Fibroblast of lung (primary cell): ENCODE results near the gene SMIM5. TPM values are rescaled to one million over a fixed set of nuclear protein-coding genes. Genes with fewer than 3 reads are reported as not detected.
A peak's percentile ranks its signal among the peaks of the same experiment; 100 is the strongest.

ENCODE experiments used
- DNase-seq, 2 donors: peaks; one replicate each; pipeline versions ENCODE4 v3.0.0 to v3.0.0-alpha.2; 2010; ENCODE audit warnings: low read depth in 2 of 2
- H2AFZ ChIP-seq: 2 replicates; pipeline ENCODE4 v1.5.1; 2012; ENCODE audit warnings: low read length, control low read depth, inconsistent platforms
- H3K27ac ChIP-seq: 2 replicates; pipeline ENCODE4 v1.5.1; 2011; ENCODE audit warnings: low read length, control low read depth; ENCODE audit not compliant: insufficient read depth
- H3K27me3 ChIP-seq: 2 replicates; pipeline ENCODE4 v1.5.1; 2011; ENCODE audit warnings: mild to moderate bottlenecking, low read length; ENCODE audit not compliant: control insufficient read depth, insufficient read depth
- H3K36me3 ChIP-seq: 2 replicates; pipeline ENCODE4 v1.5.1; 2011; ENCODE audit warnings: low read length; ENCODE audit not compliant: control insufficient read depth, insufficient read depth
- H3K4me1 ChIP-seq: 2 replicates; pipeline ENCODE4 v1.5.1; 2011; ENCODE audit warnings: low read length; ENCODE audit not compliant: control insufficient read depth, insufficient read depth; ENCODE audit errors: extremely low read depth
- H3K4me2 ChIP-seq: 2 replicates; pipeline ENCODE4 v1.5.1; 2011; ENCODE audit warnings: low read length, control low read depth; ENCODE audit not compliant: insufficient read depth; ENCODE audit errors: extremely low read depth
- H3K4me3 ChIP-seq, 4 experiments: fragments of 200-600 bp in 1 of 4; sonication (generic) in 1 of 4; replicated peaks in 1 of 4; 2 replicates each; pipeline ENCODE4 v1.5.1; 2011 to 2016; ENCODE audit warnings: low read length in 4 of 4, low read depth in 3 of 4, mild to moderate bottlenecking in 3 of 4, control low read depth in 2 of 4, inconsistent platforms in 1 of 4, mixed read lengths in 1 of 4; ENCODE audit not compliant: insufficient read depth in 1 of 4; ENCODE audit errors: control extremely low read depth in 1 of 4
- H3K79me2 ChIP-seq: 2 replicates; pipeline ENCODE4 v1.5.1; 2012; ENCODE audit warnings: mild to moderate bottlenecking, low read length, inconsistent platforms; ENCODE audit not compliant: control insufficient read depth, insufficient read depth
- H3K9ac ChIP-seq: 2 replicates; pipeline ENCODE4 v1.5.1; 2011; ENCODE audit warnings: mild to moderate bottlenecking, low read length, control low read depth; ENCODE audit not compliant: insufficient read depth
- H3K9me3 ChIP-seq: 2 replicates; pipeline ENCODE4 v1.5.1; 2012; ENCODE audit warnings: low read depth, low read length; ENCODE audit not compliant: control insufficient read depth, insufficient read depth
- H4K20me1 ChIP-seq: 2 replicates; pipeline ENCODE4 v1.5.1; 2011; ENCODE audit warnings: low read length; ENCODE audit not compliant: control insufficient read depth, insufficient read depth; ENCODE audit errors: extremely low read depth
- CTCF ChIP-seq, 2 donors: IDR thresholded peaks in 1 of 2; conservative IDR thresholded peaks in 1 of 2; 1 replicate in 1 of 2; 2 replicates in 1 of 2; pipeline ENCODE4 v1.5.1; 2011 to 2012; ENCODE audit warnings: low read length in 2 of 2, control low read depth in 1 of 2, inconsistent platforms in 1 of 2, low read depth in 1 of 2, mild to moderate bottlenecking in 1 of 2
- EZH2 ChIP-seq: IDR thresholded peaks from 2 replicates; pipeline ENCODE4 v1.5.1; 2012; ENCODE audit warnings: low read length, control low read depth, mild to moderate bottlenecking; ENCODE audit errors: missing control alignments
- polyA plus RNA-seq, 2 donors: library from polyadenylated mRNA; depleted of rRNA in 1 of 2; stranded (reverse) in 1 of 2; unstranded in 1 of 2; fragments of >200 nt; gene quantifications; 2 replicates each; pipeline ENCODE4 v1.2.1, GENCODE V29; 2011 to 2012; ENCODE audit warnings: missing spikeins in 1 of 2
- total RNA-seq: library from RNA; depleted of rRNA; stranded (reverse); fragments of >200 nt; gene quantifications from 2 replicates; pipeline ENCODE4 v1.2.1, GENCODE V29; 2014

SMIM5 gene
- total and polyA plus RNA-seq, 2 donors (not counting 1 experiment from before 2014, with no cell fraction given): 0.05 to 0.17 TPM

GRCh38 chr17:75684924-75685323 lies 51.7 kb downstream of the SMIM5 start:
- Histone ChIP-seq H4K20me1 (no peaks in the 10 kb centered on the region), H3K27me3 (no peaks in the 10 kb centered on the region), H3K9ac (no peak overlapping the region), H3K36me3 (peaks cover 8% of the 10 kb centered on the region), H3K4me2 (no peak overlapping the region), H3K9me3 (no peaks in the 10 kb centered on the region), H3K4me1 (peaks cover 8% of the 10 kb centered on the region), H3K27ac (no peak overlapping the region), H2AFZ (no peak overlapping the region), H3K4me3 (no peak overlapping the region), H3K79me2 (peaks cover 48% of the 10 kb centered on the region)
- DNase-seq: peak in 1 of 2 donors; percentile 85
- TF ChIP-seq CTCF (conservative IDR thresholded peaks at IDR 0.05 in 1 of 2, IDR thresholded peaks at IDR 0.05 in 1 of 2; ENCODE audit: low read depth in 1 of 2, low read length in 2 of 2) (no peak), EZH2 (no peak)

GRCh38 chr17:75685499-75685898 lies 52.3 kb downstream of the SMIM5 start:
- H3K27ac ChIP-seq: no peak overlapping the region
- H3K9ac ChIP-seq: no peak overlapping the region
- H3K4me2 ChIP-seq: no peak overlapping the region

DNA sequence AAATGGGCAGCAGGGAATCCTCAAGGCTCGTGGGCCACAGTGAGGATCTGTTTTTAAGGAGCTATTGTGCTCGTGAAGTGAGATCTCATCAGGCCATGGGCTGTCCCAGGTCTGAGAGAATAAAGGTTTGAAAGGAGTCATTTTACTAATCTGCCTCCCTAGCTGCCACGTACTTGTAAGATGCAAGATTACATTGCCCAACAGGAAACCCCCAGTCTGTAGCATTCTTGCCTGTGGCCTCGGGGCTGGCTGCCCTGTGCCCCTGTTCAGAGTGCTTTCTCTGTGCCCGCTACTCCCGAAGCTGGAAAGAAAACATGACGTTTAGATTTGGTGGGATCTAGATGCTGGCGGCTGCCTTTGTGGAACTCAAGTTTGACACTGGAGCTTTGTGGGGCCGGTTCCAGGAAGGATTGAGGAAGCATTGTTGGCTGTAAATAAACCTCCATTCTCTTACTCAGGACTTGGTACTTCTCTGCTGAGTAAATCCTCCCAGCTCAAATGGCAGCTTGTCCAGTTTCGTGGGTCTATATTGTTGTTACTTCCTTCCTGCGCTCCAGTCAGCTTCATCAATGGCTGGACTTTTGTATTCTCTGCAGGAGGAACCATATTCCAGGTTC lies 55.1 kb downstream of the SMIM5 start:
- TF ChIP-seq EZH2: no peak
- TF ChIP-seq CTCF (conservative IDR thresholded peaks at IDR 0.05 in 1 of 2, IDR thresholded peaks at IDR 0.05 in 1 of 2; ENCODE audit: low read depth in 1 of 2, low read length in 2 of 2): no peak
- Histone ChIP-seq H3K4me3 (no peak overlapping the region), H3K36me3 (peaks cover 15% of the 10 kb centered on the region), H3K9me3 (no peaks in the 10 kb centered on the region), H3K27me3 (no peaks in the 10 kb centered on the region), H3K4me1 (peaks cover 8% of the 10 kb centered on the region), H3K9ac (no peak overlapping the region), H3K79me2 (peaks cover 61% of the 10 kb centered on the region), H4K20me1 (no peaks in the 10 kb centered on the region), H2AFZ (no peak overlapping the region), H3K4me2 (no peak overlapping the region), H3K27ac (no peak overlapping the region)
- peak in 1 of 2 donors; percentile 71 for DNase-seq

More at GRCh38 chr17:75685499-75685898, 52.3 kb downstream of the SMIM5 start:
- no peak overlapping the region for H3K4me3 ChIP-seq
- H4K20me1 ChIP-seq: no peaks in the 10 kb centered on the region
- H3K27me3 ChIP-seq: no peaks in the 10 kb centered on the region
- H3K9me3 ChIP-seq: no peaks in the 10 kb centered on the region
- no peak for TF ChIP-seq CTCF (conservative IDR thresholded peaks at IDR 0.05 in 1 of 2, IDR thresholded peaks at IDR 0.05 in 1 of 2; ENCODE audit: low read depth in 1 of 2, low read length in 2 of 2)
- no peak for TF ChIP-seq EZH2
- peaks cover 8% of the 10 kb centered on the region for H3K4me1 ChIP-seq
- peaks cover 7% of the 10 kb centered on the region for H3K36me3 ChIP-seq
- H2AFZ ChIP-seq: no peak overlapping the region
- H3K79me2 ChIP-seq: peaks cover 47% of the 10 kb centered on the region
- DNase-seq: peak in 1 of 2 donors; percentile 53
